Tibial nerve (tissue), 4 donors: Measurements from ENCODE around the gene NEB.

Experiments used
- CTCF ChIP-seq, 5 experiments: fragments of 200-600 bp in 3 of 5; fragments of 450-650 bp in 2 of 5; sonication (generic) in 3 of 5; IDR thresholded peaks; one replicate each; pipeline ENCODE4 v1.5.1; 2016 to 2019; ENCODE audit warnings: antibody characterized with exemption in 5 of 5, mild to moderate bottlenecking in 3 of 5, moderate library complexity in 2 of 5
- EP300 ChIP-seq, 2 donors: sonication (generic); formaldehyde crosslinking; IDR thresholded peaks; one replicate each; pipeline ENCODE4 v1.6.1; 2017; ENCODE audit warnings: antibody characterized with exemption in 2 of 2, mild to moderate bottlenecking in 1 of 2
- POLR2A ChIP-seq, 2 donors: fragments of 450-650 bp; IDR thresholded peaks; one replicate each; pipeline ENCODE4 v1.6.1; 2017; ENCODE audit warnings: antibody characterized with exemption in 2 of 2, mild to moderate bottlenecking in 2 of 2, moderate library complexity in 2 of 2

- TF ChIP-seq CTCF (IDR thresholded peaks at IDR 0.05) (no peak), POLR2A (IDR thresholded peaks at IDR 0.05) (no peak), EP300 (IDR thresholded peaks at IDR 0.05) (no peak)
Observed at GRCh38 chr2:151544449-151544848, 189.8 kb downstream of the NEB start.
